ENCODE results near the gene MAP3K4.

- no peak for TF ChIP-seq SMC3 (conservative IDR thresholded peaks at IDR 0.05; ENCODE audit: poor library complexity)
- TF ChIP-seq CTCF (IDR thresholded peaks at IDR 0.05; ENCODE audit: poor library complexity, severe bottlenecking): no peak
- no peak for TF ChIP-seq POLR2AphosphoS5 (IDR thresholded peaks at IDR 0.05)
- no peak for TF ChIP-seq EP300 (conservative IDR thresholded peaks at IDR 0.05; ENCODE audit: poor library complexity, severe bottlenecking)
- TF ChIP-seq REST (IDR thresholded peaks at IDR 0.05; ENCODE audit: borderline replicate concordance): no peak
- TF ChIP-seq RAD21 (conservative IDR thresholded peaks at IDR 0.05): no peak
- TF ChIP-seq TAF1 (IDR thresholded peaks at IDR 0.05; ENCODE audit: low read depth): no peak
- TF ChIP-seq EZH2 (IDR thresholded peaks at IDR 0.05; ENCODE audit: borderline replicate concordance, insufficient read depth, low read length, poor library complexity, severe bottlenecking): no peak
- no peak for TF ChIP-seq MXI1 (conservative IDR thresholded peaks at IDR 0.05; ENCODE audit: poor library complexity, severe bottlenecking)
Observed at GRCh38 chr6:161152907-161153662, 161.5 kb downstream of the MAP3K4 start.
